ENCODE measurements around the gene KCND3.
"Not testable (repeated sequence)": the region's sequence is repeated elsewhere in the genome, so short reads cannot be mapped to it uniquely, and the experiment has no call there.

The KCND3 gene

DNA sequence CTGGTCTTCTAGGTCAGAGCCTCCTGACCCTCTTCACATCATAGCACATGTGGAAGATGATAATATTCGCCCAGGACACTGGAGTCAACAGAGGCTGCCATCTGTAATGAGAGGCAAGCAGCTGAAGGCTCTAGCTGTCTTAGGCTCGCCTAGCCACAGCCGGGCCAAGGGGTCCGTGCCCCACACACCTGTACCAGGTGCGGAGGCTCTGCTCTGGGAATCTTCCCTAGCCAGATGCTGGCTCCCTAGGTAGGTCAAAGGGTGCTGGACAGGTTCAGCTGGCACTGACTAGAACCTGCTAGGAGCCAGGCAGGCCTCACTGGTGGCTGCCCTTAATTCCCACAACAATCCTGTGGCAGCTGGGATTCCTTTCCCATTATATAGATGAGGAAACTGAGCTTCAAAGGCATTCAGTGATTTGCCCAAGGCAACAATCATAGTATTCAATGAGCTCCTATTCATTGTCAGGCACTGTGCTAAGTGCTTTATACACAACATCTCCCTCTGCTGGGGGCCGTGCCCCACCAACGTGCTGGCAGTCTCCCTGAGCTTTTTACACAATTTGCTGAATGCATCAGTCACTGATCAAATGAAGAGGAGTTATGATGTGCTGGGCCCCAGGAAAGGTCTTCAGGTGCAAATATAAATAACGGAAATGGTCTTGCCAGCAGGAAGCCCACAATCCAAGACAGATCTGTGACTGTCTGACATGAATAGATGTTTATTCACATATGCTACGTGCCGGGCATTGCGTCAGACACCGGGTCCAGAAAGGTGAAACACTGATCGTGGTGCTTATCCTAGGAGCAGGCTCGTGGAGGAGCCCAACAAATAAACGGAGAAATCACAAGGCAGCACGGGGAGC lies 175.8 kb downstream of the KCND3 start:
- DNase-seq: no peak
- ATAC-seq: no peak

DNA sequence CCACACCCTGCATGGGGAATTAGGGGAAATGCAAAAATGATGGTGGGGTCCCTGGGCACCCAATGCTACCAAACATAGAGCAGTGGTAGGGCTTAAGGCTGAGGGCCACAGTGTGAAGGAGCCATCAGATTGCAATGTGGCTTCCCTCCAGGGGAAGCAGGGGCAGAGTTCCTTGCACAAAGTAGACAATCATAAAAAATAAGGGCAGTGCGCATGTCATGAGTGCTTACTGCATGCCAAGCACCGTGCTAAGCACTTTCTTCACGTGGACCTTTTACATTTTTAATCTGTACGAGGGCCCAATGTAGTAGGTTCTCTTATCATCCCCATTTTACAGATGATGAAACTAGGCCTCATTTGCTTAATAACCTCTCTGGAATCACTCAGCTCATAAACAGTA lies 177.2 kb downstream of the KCND3 start:
- DNase-seq (no peak), ATAC-seq (no peak)

DNA sequence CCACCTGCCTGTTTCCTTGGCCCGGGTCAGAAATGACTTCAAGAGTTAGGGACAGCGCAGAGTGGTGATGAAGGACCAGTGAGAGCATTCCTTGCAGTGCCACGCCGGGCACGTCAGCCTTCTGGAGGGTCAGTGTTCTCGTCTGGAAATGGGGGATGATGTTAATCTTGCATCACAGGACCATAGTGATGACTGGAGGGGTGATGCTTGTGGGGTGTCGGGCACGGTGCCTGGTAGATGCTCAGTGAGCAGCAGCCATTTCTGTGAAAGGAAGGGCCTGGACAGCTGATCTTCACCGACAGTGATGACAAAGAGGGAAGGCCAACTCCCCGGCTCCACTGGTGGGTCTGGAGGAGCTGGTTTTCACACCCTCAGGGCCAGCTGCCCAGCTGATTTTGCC lies 177.6 kb downstream of the KCND3 start:
- ATAC-seq: no peak
- DNase-seq: no peak

DNA sequence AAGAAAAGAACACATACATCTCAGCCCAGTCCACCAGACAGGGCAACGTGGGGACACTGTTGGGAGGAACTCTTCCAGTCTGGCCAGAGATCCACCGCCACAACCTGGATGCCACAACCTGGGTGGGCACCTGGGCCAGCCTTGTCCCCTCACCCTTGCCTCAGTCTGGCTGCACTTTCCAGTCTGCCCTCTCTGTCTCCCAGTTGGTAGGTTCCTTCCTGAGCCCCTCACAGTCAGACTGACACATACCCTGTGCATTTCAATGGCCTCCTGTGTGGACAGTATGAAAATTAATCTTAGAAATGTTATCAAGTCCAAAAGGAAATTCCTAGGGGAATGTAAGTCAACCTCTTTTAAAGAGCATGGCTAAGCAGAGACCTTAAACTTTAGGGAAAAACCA lies 184.2 kb downstream of the KCND3 start:
- no peak for DNase-seq
- ATAC-seq: no peak

DNA sequence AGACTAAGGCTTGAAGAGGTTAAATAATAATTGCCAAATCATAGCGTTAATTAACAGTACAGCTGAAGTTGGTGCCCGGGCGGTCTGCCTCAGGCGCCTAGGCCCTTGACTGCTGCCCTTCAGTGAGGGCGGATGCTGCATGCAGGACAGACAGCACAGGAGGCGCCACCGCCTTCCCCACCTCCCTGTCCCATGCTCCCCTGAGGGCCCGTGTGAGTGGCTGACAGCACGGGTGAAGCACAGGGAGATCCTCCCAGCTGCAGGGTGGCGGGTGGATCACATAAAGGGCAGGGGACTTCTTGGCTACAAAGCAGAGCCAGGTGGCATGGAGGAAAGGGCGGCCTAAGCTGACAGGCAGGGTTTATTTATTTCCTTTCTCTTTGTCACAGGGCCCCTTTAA lies 184.7 kb downstream of the KCND3 start:
- ATAC-seq (no peak), DNase-seq (no peak)

DNA sequence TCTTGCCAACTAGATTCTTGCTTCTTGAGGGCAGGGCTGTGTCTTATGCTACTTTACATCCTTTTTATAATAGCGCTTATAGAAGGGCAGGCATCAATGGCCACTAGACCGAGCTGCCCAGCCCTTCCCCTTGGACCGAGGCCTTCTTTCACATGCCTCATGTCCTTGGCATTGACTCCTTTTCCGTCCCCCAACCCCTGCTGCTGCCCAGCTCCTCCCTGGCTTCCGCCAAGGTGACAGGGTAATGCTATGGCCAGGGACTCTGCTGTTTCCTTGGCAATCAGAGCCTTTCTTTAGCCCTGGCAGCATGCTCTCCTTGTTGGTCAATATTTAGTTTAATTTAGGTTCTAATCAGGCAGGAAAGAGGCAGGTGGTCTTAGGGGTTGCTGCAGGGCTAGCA lies 185.5 kb downstream of the KCND3 start:
- ATAC-seq (no peak), DNase-seq (no peak)

DNA sequence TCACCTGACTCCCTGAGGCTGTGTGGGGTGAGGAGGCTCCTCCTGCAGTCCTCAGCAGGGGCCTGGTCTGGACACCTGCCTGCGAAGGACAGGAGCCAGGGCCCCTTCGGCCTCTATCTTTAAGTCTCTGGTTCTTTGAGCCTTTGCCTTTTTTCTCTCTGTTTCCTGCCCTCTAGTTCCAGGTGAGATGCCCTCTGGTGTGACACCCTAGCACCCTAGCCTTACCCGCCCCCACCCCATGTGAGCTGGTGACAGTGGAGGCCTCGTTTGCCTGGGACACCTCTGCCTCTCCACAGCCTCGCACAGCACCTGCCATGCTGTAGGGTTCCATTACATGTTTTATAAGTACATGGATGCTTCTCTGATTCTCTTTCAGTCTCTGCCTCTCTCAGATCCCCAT lies 186.5 kb downstream of the KCND3 start:
- ATAC-seq (no peak), DNase-seq (no peak)

DNA sequence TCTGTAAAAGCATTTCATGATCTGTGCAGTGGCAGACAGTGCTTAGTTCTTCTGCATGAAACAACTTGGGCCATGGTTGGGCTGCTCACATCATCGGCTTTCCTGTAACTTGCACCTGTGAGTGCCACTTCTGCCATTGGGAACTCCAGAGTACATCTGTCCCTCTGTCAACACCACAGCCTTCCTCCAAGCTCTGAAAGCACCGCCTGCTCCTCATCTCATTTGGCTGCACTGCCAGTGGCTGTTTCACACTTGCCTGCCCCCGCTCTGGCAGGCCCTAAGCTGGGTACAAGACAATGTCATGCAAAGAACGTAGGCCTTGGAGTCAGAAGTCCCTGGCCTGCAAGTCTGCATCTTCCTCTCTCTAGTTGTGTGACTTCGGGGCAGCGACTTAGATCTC lies 187.4 kb downstream of the KCND3 start:
- DNase-seq (no peak), ATAC-seq (no peak)

DNA sequence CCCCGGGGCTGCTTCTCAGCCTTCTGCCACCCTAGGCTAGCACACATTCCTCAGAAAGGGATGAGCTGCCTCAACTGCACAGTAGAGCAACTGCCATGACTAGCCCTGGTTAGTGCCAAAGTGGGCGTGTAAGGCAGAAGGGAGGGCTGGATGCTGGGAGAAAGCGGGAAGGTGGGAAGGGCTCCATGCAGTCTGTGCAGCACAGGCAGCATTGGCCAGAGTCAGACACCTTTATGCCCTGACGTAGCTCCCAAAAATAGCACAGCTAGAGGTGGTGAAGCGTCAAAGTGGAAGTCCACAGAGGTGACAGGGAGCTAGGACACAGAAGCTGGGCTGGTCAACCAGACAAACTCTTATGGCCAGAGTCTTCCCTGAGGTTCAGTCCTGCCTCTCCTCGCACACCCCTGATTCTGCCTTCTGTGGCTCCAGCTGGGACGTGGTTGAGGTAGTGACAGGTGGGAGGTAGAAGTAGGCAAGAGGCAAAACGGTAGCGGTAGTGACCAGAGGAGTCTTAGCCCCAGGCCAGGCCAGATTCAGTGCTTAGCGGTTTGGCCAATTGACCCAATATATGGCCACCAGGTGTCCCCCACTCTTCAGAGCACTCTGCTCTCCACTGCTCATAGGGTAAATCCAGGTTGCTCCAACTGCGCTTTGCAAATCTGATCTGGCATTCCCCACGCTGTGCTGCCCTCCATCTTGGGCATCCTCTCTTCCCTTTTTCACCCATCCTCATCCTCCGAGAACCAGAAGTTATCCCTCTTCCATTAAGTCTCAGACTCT lies 188.2 kb downstream of the KCND3 start:
- DNase-seq: no peak
- ATAC-seq: no peak

DNA sequence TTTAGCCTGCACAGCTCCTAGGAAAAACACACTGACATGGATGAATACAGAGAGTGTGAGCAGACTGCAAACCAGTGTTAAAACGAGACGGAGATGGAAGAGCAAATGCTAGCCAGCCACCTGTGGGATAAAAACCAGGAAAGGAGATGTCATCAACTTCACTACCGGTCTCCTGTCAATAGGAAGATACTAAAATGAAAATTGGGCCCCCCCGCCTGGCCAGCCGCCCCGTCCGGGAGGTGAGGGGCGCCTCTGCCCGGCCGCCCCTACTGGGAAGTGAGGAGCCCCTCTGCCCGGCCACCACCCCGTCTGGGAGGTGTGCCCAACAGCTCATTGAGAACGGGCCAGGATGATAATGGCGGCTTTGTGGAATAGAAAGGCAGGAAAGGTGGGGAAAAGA lies 189.7 kb downstream of the KCND3 start:
- not testable (repeated sequence) for DNase-seq, ATAC-seq

DNA sequence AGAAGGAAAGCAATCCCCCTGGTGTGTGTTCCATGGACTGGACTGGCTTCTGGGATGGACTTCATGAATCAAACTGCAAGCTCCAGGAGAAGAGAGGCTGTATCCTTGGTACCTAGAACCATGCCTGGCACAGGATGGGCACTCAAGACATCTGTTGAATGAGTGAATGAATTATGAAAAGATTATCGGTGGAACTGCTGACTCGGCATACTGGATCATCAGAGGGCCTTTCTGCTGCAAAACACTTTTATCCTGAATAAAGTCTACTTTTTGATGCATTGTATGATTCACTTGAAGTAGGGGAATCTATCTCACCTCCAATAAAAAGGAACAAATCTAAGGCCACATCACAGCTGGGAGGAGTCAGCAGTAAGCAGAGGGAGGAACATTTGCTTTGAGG lies 190.9 kb downstream of the KCND3 start:
- no peak for ATAC-seq
- DNase-seq: no peak

DNA sequence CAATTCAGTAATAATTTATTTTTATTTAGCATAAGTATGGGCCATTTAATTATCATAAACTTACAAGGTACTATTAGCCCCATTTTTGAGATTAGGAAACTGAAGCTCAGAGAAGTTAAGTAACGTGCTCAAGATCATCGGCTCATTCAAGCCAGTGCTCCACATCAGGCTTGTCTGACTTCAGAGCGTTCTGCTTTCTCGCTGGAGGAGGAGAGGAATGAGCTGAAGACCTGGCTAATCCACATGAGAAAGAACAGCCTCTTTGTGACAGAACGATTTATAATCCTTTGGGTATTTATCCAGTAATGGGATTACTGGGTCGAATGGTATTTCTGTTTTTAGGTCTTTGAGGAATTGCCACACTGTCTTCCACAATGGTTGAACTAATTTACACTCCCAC lies 194.1 kb downstream of the KCND3 start:
- no peak for DNase-seq
- ATAC-seq: no peak

DNA sequence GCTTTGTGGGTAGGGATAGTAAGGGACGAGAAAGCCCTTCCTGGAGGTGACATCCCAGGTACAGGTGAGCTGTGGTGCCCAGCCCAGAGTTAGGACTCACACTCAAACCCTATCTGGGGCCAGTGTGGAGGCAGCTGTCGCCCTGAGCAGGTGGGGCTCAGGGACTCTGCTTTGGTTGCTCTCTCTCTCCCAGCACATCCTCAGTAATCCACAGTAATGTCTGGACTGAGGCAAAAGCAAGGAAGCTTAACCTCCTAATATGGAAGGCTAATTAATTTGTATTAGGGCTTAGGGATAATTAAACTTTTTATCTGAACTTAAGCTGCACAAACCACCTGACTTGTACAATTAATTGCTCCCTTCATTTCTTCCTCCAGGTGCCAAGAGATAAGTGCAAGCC lies 195.5 kb downstream of the KCND3 start:
- DNase-seq (no peak), ATAC-seq (no peak)

DNA sequence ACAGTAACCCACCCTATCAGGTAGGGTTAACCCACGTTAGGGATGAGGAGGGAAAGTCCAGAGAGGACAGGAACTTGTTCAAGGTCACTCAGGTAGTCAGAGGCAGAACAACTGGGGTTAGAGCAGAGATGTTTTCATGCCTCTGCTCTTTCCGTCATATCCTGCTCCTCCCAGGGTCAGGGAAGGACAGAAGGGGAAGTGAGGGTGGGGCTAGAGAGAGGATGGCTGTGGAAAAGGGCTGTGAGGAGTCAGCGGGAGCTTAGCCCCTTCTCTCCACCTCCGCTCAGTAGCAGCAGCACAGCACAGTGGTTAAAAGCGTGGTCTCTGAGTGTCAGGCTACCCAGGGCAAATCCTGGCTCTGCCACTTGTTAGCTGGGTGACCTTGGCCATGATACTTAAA lies 197.2 kb downstream of the KCND3 start:
- DNase-seq (no peak), ATAC-seq (no peak)

DNA sequence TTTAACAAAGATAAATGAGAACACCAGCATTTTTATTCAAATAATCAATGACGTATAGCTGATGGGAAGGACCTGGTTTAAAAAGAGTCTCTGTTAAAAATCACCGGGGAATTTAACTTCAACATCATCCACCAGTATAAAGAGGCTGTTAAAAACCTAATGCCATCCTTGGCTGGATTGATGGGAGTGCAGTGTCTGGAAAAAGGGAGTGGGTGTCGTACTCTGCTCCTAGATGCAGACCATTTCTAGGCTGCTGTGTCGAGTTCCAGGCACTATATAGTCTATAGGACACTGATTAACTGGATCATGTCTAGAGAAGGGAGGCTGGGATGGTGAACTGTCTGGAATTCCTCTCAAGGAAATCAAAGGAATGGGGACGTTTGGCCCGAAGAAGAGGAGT lies 197.7 kb downstream of the KCND3 start:
- DNase-seq: no peak

DNA sequence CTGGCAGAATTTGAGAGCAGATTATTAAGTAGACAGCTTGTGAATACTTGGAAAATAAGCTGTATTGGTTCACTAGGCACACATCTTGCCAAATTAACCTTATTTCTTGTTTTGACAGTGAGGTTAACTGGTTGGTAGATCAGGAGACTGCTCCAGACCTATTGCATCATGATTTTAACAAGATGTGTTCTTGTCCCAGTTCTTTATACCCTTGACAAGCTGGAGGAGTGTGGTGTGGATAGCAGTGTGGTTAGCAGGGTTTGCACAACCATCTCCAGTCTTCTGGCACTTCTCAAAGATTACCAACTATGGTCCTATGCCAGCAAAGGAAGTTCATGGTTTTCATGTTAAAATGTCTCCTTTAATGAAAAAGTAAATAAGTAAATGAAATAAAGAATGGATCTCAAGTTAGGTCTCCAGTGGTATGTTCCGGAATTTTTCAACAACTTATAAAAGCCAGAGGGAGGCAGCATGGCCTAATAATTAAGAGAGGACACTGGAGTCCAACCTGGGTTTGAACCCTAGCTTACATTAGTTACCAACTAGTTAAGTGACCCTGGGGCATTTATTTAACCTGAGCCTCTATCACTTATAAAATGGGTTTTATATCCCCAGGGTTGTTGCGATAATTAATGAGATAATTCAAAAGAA lies 199.7 kb downstream of the KCND3 start:
- no peak for ATAC-seq
- DNase-seq: no peak

More for the DNA sequence above, 197.7 kb downstream of the KCND3 start:
- no peak for ATAC-seq

DNA sequence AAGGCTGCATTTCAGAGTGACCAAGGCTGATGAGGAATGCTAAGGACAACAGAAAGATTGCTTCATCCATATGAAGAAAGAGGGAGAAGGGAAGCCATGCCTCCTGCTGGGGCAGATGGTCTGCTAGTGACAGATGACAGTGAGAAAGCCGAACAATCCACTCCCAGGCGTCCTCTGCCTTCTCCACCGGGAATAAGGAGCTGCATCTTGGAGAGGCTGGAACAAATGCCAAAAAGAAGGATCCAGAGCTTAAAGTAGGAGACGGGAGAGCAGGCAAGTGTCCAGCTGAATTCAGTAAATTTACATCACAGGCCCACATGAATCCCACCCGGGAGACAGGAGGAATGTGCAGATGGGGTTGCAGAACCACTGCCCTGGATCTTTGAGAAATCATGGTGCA lies 200.3 kb downstream of the KCND3 start:
- ATAC-seq (no peak), DNase-seq (no peak)

DNA sequence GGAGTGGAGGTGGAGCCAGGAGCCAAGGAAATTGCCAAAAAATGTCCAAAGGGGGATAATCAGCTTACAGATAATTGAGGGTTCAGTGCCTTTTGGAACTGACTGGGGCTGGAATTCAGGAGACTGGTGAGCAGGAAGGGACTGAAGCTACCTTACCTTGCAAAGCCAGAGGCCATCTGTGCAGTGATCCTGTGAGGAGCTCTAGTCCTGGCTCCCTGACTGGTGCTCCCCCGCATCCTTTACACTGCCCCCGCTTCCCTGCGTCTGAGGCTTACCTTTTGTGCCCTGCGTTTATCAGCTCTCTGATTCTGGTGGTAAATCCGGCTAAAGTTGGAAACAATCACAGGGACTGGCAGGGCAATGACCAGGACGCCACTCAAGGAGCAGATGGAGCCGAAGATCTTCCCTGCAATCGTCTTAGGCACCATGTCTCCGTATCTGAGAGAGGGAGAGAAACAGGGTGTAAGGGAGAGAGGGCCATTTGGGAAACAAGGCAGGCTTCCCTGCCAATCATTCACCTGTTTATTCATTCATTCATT lies 202.7 kb downstream of the KCND3 start:
- ATAC-seq: no peak
- no peak for DNase-seq

DNA sequence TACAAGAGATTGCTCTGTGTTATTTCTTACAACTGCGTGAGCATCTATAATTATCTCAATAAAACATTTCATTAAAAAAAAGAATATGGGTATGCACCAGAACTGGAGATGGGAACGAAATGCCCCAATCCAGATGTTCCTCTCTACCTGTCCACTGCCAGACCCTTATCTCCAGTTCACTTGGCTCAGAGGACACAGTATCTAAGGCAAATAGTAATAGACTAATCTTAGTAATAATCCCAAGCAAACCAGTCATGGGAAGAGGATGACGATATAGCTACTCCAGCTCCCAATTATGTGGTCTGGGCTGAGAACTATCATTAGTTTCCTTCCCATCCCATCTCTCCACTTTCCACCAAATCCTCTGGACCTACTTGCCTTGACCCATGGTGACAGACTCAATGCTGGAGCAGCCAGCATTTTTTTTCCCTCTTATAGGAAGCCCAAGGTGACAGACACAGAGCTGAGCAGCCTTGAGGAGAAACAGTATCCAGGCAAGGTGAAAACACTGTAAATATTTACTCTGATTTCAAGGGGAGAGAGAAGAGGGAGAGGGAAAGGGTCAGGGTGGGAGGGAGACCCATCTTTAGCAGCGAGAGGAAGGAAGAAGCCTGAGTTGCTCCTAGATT lies 205.1 kb downstream of the KCND3 start:
- DNase-seq (no peak), ATAC-seq (no peak)

DNA sequence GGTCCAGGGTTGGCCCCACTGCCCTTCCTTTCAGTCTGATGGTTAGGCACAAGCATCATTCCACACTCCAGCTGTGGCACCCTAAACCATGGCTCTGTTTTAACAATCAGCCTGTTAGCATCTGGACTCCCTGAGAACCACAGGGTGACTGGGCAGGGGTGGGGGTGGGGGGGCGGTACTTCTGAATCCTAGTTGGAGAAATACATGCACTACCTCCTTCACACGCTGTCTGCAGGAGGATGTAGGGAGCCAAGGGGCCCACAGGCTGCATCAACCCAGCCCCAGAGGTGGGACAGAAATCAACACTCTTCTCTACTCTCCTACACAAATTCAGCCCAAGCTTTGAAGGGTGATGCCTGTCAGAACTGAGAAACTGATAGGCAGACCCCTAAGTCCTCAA lies 209.9 kb downstream of the KCND3 start:
- DNase-seq: no peak
- no peak for ATAC-seq

DNA sequence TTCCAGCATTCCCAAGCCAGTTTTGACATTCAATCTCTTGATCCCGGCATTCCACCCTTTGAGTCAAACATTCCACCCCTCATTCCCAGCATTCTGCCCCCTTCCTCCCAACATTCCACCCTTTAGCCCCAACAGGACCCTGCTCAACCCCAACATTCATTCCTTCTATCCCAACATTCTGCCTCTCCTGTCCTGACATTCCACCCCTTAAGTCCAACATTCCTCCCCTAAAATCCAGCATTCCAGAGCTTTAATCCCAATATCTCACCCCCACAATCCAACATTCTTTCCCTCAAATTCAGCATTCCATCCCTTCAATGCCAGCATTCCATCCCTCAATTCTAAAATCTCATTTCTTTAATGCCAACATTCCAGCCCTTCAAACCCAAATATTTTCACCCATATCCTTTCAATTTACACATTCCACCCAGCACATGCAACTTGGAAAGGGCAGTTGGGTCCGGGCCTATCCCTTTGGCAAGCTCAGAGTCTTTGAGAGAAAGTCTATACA lies 210.9 kb downstream of the KCND3 start:
- DNase-seq (no peak), ATAC-seq (no peak)

DNA sequence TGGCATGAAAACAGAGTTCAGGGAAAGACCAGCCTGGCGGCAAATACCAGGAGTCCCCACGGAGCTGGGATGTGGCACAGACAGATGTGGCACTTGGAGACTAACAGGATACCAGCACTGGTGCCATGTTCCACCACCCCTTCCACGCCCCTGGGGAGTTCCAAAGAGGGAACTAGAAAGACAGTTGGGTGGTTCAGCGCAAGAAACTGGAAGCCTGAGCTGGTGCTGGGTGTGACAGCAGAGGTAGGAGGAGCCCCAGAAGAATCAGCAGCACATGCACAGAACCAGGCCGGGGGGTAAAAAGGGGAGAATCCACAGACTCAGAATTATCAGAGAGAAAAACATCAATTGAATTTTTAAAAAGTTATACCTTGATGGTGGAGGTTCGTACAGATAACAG lies 211.4 kb downstream of the KCND3 start:
- DNase-seq (no peak), ATAC-seq (no peak)

Data from stimulated activated naive CD8-positive, alpha-beta T cell treated with anti-CD3 and anti-CD28 coated beads, Interleukin-15, Interleukin-2, amounts not matched to agents 100 U/mL and 50 U/mL, for 24 hours (primary cell).